NT2/D1 (cell line): ENCODE data around the gene ADIPOQ.
"Not testable (repeated sequence)": the region's sequence is repeated elsewhere in the genome, so short reads cannot be mapped to it uniquely, and the experiment has no call there.

Experiments used
- DNase-seq: peaks from one replicate; pipeline ENCODE4 v3.0.0-alpha.2; 2011; ENCODE audit warnings: low read depth, low spot score
- H3K27me3 ChIP-seq: 2 replicates; pipeline ENCODE4 v1.6.0; 2011; ENCODE audit warnings: mild to moderate bottlenecking; ENCODE audit not compliant: insufficient read length, insufficient read depth
- H3K36me3 ChIP-seq: 2 replicates; pipeline ENCODE4 v1.6.1; 2011; ENCODE audit warnings: mild to moderate bottlenecking, low read length, mixed read lengths; ENCODE audit not compliant: insufficient read depth, insufficient read length
- H3K4me1 ChIP-seq: 2 replicates; pipeline ENCODE4 v1.5.1; 2011; ENCODE audit not compliant: insufficient read depth, insufficient read length
- H3K4me3 ChIP-seq: 2 replicates; pipeline ENCODE4 v1.5.1; 2011; ENCODE audit warnings: low read depth; ENCODE audit not compliant: insufficient read length
- H3K9ac ChIP-seq: 2 replicates; pipeline ENCODE4 v1.6.0; 2011; ENCODE audit warnings: low read depth; ENCODE audit not compliant: insufficient read length
- H3K9me3 ChIP-seq: 2 replicates; pipeline ENCODE4 v1.5.1; 2011; ENCODE audit warnings: mild to moderate bottlenecking, low read length; ENCODE audit not compliant: insufficient read depth
- SUZ12 ChIP-seq: IDR thresholded peaks from 2 replicates; pipeline ENCODE4 v1.6.1; 2011; ENCODE audit not compliant: insufficient read length, insufficient read depth; ENCODE audit errors: extremely low read depth
- YY1 ChIP-seq: IDR thresholded peaks from 2 replicates; pipeline ENCODE4 v1.6.1; 2011; ENCODE audit not compliant: insufficient read length, insufficient read depth
- ZNF274 ChIP-seq: IDR thresholded peaks from 2 replicates; pipeline ENCODE4 v1.6.1; 2011; ENCODE audit warnings: mild to moderate bottlenecking, low read depth, low read length

ADIPOQ gene

DNA sequence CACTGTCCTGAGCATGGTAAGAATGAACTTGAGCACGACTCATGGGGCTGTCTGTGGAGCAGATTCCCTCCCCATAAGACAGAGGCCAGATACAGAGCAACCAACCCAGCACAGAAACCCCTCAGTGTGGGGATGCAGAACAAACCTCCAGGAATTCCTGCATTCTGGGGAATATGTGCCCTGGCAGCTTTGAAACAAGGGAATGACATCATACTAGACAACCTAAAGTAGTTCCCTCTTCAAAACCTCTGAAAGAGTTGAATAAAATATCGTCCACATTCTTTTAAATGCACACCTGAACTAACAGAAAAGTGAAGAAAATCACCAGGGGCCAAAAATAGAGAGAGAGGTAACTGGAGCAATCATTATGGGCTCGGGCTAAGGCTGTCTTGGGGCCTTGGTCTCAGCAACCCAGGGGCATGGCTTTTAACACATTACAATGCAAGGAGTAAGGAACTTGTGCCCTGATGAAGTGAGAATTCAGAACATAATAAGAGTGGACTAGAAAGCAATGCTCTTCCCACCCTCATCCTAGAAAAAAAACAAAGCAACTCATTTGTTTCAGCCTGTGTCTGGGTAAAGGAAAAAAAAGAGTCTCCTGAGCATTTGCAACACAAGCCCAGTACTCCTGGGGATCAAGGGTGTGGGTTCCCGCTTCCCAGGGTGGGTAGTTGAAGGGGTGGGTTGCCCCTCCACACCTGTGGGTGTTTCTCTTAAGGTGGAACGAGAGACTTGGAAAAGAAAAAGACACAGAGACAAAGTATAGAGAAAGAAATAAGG lies 43.9 kb downstream of the ADIPOQ start:
- TF ChIP-seq ZNF274 = no peak
- no peak for TF ChIP-seq YY1
- TF ChIP-seq SUZ12 = no peak
- no peaks in the 10 kb centered on the region for H3K9me3 ChIP-seq
- no peak for DNase-seq
- H3K9ac ChIP-seq = peak overlapping the region; percentile 21
- no peak overlapping the region for H3K4me3 ChIP-seq
- peaks cover 13% of the 10 kb centered on the region for H3K4me1 ChIP-seq
- H3K36me3 ChIP-seq = no peaks in the 10 kb centered on the region
- H3K27me3 ChIP-seq = no peaks in the 10 kb centered on the region

DNA sequence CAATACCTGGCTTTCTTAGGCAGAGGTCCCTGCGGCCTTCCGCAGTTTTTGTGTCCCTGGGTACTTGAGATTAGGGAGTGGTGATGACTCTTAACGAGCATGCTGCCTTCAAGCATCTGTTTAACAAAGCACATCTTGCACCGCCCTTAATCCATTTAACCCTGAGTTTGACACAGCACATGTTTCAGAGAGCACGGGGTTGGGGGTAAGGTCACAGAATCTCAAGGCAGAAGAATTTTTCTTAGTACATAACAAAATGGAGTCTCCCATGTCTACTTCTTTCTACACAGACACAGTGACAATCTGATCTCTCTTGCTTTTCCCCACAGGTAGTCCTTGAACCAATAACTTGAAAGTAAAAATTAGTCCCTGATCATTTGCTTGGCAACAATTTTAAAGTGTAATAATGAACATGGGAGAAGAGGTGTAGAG lies 45.0 kb downstream of the ADIPOQ start:
- not testable (repeated sequence) for H3K9me3 ChIP-seq, H3K4me3 ChIP-seq, H3K9ac ChIP-seq, H3K27me3 ChIP-seq, DNase-seq, H3K36me3 ChIP-seq
- peaks cover 13% of the 10 kb centered on the region for H3K4me1 ChIP-seq

DNA sequence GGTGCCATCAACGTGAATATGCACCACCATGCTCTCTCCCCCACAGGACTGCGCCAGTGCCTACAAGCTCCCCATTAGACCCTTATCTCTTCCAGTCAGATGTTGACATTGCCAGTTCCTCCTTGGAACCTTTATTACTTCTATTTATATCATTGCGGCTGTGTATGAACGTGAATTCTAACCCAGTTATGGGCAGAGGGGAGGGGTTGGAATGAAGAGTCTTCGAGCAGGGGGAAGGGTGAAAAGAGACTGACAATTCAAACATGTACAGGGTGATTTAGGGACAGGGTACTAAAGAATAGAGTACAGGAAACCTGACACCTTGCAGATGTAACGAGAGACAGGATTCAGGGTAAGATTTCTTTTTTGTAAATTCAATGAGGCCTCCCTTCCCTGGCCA lies 46.1 kb downstream of the ADIPOQ start:
- TF ChIP-seq SUZ12 (no peak), ZNF274 (no peak), YY1 (no peak)
- H3K9ac ChIP-seq = peak overlapping the region; percentile 26
- peaks cover 9% of the 10 kb centered on the region for H3K4me1 ChIP-seq
- no peak for DNase-seq
- H3K9me3 ChIP-seq = no peaks in the 10 kb centered on the region
- no peak overlapping the region for H3K4me3 ChIP-seq
- H3K27me3 ChIP-seq = no peaks in the 10 kb centered on the region
- no peaks in the 10 kb centered on the region for H3K36me3 ChIP-seq

- H3K4me3 ChIP-seq, DNase-seq, H3K9me3 ChIP-seq, H3K36me3 ChIP-seq, H3K9ac ChIP-seq, H3K27me3 ChIP-seq, H3K4me1 ChIP-seq: not testable (repeated sequence)
Measured at GRCh38 chr3:186889698-186890097, 47.2 kb downstream of the ADIPOQ start.

GRCh38 chr3:186890911-186891310 lies 48.4 kb downstream of the ADIPOQ start:
- peaks cover 10% of the 10 kb centered on the region for H3K4me1 ChIP-seq
- no peaks in the 10 kb centered on the region for H3K27me3 ChIP-seq
- DNase-seq = no peak
- no peak overlapping the region for H3K9ac ChIP-seq
- no peak overlapping the region for H3K4me3 ChIP-seq
- TF ChIP-seq YY1 (no peak), SUZ12 (no peak), ZNF274 (no peak)
- peaks cover 17% of the 10 kb centered on the region; the same call in 1 of the 2 replicates for H3K9me3 ChIP-seq
- H3K36me3 ChIP-seq = no peaks in the 10 kb centered on the region

GRCh38 chr3:186893071-186893470 lies 50.6 kb downstream of the ADIPOQ start:
- not testable (repeated sequence) for H3K9ac ChIP-seq, H3K36me3 ChIP-seq, DNase-seq, H3K4me3 ChIP-seq, H3K27me3 ChIP-seq, H3K4me1 ChIP-seq
- peaks cover 20% of the 10 kb centered on the region; the same call in 1 of the 2 replicates for H3K9me3 ChIP-seq

DNA sequence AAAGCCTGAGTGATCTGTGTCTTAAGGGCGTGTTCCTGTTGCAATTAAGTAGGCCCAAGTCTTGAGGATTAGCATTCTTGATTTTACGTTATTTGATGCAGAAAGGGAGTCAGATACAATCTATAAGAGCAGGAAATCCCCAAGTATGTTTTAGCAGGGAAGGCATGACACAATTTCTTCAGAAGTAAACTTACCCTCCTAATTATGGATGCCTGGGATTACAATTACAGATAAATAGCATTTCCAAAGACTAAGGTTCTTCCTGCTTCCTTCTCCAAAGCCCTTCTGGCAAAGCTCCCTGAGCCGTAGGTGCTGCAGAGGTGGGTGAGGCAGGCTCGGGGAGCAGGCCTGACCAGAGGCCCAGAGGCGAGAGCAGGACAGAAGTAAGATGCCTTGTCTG lies 52.9 kb downstream of the ADIPOQ start:
- Histone ChIP-seq H3K27me3 (no peaks in the 10 kb centered on the region), H3K4me3 (no peak overlapping the region), H3K4me1 (peaks cover 2% of the 10 kb centered on the region), H3K9ac (no peak overlapping the region), H3K36me3 (no peaks in the 10 kb centered on the region), H3K9me3 (peaks cover 20% of the 10 kb centered on the region; the same call in 1 of the 2 replicates)
- DNase-seq = no peak
- TF ChIP-seq YY1 = no peak
- TF ChIP-seq SUZ12 = no peak
- TF ChIP-seq ZNF274 = no peak

DNA sequence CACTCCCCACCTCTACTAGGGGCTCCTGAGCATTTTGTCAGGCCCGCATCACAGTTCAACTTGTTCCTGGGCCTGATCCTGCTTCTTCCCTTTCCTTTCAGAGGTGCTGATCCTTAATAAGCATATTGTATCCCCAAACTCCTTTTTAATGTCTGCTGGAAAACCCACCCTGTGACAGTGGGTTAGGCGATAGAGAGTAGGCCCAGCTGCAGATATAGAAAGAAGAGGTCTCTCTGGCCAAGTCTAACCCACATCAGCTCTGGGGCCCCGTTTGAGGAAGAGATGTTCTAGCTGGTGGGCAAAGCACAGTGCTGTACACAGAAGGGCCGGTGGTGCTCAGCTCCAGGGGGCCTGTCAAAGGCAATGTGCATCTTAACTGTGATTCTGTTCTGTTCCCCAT lies 53.5 kb downstream of the ADIPOQ start:
- Histone ChIP-seq H3K4me3 (no peak overlapping the region), H3K27me3 (no peaks in the 10 kb centered on the region), H3K9me3 (peaks cover 20% of the 10 kb centered on the region; the same call in 1 of the 2 replicates), H3K36me3 (no peaks in the 10 kb centered on the region), H3K9ac (no peak overlapping the region), H3K4me1 (peaks cover 2% of the 10 kb centered on the region)
- TF ChIP-seq YY1 = no peak
- no peak for TF ChIP-seq ZNF274
- TF ChIP-seq SUZ12 = no peak
- DNase-seq = no peak
